GM19238 (cell line): Measurements from ENCODE around the gene ZDHHC4.
"Not testable (repeated sequence)": the region's sequence is repeated elsewhere in the genome, so short reads cannot be mapped to it uniquely, and the experiment has no call there.

ENCODE experiments used
- DNase-seq: peaks from one replicate; pipeline ENCODE4 v3.0.0; 2011; ENCODE audit warnings: low spot score; ENCODE audit not compliant: insufficient read length

The ZDHHC4 gene

DNA sequence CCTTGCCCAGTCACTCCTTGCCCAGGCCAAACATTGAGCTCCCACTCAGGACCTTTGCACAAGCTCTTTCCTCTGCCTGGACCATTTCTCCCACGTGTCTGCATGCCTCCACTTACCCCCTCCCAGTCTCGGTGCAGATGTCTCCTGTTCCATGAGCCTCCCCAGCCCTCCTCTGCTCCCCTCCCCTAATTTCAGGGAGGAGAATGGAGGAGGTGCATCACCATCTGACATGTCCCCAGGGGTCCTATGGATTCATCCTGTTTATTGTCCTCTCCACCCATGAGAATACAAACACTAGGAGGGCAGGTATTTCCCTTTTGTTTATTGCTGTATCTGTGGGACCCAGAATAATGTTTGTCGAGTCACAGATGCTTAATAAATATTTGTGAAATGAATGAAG is 17.4 kb upstream of the ZDHHC4 start:
- no peak for DNase-seq

DNA sequence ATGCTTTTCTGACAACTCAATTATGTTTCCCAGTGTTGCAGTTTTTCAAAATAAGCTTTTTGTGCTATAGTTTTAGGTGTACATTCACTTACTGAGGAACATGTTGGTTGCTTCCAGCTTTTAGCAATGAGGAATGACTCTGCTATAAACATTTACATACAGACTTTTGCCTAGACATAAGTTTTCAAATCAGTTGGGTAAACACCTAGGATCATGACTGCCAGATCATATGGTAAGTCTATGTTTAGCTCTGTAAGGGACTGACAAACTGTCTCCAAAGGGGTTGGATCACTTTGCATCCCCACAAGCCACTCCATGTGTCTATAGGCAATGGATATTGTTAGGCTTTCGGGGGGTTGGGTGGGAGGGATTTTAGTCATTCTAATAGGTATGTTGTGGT is 15.1 kb upstream of the ZDHHC4 start:
- DNase-seq = no peak

DNA sequence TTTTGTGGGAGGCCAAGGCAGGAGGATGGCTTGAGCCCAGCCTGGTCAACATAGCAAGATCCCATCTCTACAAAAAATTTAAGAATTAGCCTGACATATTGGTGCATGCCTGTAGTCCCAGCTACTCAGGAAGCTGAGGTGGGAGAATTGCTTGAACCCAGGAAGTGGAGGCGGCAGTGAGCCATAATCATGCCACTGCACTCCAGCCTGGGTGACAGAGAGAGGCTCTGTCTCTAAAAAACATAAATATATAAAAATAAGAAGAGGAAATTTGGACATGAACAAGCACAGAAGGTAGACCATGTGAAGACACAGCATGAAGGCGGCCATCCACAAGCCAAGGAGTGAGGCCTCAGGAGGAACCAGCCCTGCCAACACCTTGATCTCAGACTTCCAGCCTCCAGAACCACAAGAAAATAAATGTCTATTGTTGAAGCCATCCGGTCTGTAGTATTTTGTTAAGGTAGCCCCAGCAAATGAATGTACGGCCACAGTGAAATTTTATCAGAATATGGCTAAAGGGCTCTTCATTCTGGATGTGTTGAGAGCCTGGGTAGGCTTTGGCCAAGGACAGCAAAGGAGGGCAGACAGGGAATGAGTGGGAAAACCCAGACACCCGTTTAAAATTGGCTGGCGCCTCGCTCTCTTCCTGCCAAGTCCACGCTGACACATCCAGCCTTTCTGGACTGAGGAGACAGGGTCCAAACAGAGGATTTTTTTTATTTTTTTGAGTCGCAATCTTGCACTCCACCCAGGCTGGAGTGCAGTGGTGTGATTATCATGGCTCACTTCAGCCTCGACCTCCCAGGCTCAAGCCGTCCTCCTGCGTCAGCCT is 13.1 kb upstream of the ZDHHC4 start:
- no peak for DNase-seq

DNA sequence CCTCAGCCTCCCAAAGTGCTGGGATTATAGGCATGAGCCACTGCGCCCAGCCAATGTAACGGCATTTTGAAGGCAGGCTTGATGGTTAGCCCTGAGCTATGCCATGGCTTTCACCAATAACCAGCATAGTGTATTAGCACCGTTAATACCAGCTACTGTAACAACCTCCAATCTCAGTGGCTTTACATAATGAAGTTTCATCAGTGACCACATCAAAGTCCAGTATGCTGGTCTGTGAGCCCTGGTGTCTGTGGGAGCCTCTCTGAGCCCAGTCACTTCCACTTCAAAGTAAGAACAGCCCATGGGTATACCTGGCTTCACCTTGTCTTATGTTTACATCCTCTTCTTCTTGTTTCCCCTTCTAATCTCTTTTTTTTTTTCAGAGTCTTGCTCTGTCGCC is 11.6 kb upstream of the ZDHHC4 start:
- no peak for DNase-seq

DNA sequence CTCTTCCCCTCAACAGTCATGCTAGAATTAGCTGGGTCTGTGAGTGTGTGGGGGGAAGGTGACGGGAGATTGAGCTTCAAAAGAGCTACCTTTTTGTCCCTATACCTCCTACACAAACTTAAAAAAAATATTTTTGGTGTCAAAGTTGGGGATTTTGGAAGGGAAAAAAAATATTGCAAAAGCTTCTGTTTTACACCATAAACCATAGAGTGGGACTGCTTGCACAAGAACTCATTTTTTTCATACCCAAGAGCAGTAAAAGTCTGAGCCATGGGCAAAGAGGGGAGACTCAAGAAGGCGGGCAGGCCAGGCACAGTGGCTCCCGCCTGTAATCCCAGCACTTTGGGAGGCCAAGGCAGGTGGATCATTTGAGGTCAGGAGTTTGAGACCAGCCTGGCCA is 9.4 kb upstream of the ZDHHC4 start:
- no peak for DNase-seq

DNA sequence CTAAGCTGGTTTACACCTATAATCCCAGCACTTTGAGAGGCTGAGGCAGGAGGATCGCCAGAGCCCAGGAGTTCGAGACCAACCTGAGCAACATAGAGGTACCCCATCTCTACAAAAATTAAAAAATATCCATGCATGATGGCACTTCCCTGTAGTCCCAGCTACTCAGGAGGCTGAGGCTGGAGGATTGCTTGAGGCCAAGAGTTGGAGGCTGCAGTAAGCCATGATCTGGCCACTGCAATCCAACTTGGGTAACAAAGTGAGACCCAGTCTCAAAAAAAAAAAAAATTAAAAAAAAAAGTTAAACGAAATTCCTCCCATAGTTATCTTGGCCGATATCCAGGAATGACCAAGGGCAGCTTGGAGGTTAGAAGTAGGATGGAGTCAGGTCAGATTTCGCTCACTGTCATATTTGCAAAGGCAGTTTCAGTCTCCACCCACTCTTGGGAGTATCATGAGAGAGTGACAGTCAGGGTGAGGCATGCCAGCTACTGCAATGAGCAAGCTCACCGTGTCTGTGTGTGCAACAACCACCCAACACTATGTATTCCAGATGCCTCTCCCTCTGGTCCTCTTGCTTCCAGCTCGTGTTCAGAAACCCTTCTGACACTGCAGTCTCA is 6.0 kb upstream of the ZDHHC4 start:
- no peak for DNase-seq

DNA sequence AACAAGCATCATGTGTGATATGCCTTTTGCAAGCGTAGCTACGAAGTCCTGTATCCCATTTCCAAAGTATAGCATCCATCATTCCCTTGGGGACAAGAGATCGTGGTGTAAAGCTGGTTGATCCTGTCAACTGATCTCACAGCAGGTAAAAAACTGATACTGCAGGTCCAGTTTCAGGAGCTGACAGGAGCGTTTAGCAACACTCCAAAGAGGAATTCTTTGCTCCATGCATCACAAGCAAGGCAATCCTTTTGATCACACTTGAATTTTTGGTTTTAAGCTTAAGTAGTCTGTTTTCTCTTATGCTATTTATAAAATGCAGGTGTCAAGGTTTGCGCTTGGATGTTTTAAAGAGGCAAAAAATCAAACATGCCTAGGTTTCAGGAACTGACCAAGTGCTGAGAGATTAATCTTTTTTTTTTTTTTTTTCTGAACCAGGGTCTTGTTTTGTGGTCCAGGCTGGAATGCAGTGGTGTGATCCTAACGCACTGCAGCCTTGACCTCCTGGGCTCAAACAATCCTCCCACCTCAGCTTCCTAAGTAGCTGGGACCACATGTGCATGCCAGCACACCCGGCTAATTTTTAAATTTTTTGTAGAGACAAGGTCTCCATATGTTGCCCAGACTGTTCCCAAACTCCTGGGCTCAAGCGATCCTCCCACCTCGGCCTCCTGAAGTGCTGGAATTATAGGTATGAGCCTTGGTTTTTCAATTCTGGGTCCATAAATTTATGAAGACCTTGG is 1.8 kb upstream of the ZDHHC4 start:
- DNase-seq = no peak

DNA sequence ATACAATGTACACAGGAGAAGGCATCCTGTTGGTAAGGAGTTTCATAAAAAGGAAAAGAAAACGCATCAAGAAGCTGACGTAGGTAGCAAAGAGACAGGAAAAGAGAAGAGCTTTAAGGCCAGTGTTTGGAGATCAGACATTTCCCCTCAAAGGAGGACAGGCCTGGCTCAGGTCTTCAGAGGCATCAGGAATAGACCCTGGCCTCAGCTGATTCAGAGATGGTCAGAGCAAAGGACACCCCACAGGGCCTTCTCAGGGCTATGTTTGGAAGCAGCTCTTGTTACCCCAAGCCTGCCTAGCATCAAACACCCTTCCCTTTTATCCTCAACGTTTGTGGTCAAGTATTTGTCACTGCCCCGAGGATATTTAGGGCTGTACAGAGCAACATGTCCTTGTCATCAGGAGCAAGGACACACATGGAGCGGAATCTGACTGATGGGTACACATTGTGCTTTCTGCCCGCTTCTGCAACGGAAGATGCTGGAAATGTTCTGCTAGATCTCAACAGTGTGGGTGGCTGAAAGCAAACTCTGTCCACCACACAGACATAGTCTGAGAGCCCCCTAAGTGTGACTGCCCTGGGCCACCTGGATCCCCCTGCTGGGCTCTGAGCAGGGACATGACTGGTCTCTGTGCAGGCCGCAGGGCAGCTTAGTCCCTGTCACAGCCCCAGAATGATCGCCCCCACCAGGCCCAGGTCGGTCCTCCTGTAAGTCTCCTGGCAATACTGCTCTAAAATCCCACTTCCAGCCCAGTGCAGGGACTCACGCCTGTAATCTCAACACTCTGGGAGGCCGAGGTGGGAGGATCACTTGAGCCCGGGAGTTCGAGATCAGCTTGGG is 1.0 kb upstream of the ZDHHC4 start:
- no peak for DNase-seq

DNA sequence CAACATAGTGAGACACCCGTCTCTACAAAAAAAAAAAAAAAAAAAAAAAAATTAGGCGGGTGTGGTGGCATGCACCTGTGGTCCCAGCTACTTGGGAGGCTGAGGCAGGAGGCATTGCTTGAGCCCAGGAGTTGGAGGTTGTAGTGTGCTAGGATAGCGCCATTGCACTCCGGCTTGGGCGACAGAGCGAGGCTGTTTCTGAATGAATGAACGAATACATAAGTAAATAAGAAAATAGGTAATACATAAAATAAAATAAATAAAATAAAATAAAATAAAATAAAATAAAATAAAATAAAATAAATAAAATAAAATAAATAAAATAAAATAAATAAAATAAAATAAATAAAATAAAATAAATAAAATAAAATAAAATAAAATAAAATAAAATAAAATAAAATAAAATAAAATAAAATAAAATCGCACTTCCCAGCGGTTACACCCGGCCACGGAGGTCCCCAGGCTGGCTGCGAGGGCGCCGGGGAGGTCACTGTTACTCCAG is 336 bp upstream of the ZDHHC4 start:
- DNase-seq = not testable (repeated sequence)

DNA sequence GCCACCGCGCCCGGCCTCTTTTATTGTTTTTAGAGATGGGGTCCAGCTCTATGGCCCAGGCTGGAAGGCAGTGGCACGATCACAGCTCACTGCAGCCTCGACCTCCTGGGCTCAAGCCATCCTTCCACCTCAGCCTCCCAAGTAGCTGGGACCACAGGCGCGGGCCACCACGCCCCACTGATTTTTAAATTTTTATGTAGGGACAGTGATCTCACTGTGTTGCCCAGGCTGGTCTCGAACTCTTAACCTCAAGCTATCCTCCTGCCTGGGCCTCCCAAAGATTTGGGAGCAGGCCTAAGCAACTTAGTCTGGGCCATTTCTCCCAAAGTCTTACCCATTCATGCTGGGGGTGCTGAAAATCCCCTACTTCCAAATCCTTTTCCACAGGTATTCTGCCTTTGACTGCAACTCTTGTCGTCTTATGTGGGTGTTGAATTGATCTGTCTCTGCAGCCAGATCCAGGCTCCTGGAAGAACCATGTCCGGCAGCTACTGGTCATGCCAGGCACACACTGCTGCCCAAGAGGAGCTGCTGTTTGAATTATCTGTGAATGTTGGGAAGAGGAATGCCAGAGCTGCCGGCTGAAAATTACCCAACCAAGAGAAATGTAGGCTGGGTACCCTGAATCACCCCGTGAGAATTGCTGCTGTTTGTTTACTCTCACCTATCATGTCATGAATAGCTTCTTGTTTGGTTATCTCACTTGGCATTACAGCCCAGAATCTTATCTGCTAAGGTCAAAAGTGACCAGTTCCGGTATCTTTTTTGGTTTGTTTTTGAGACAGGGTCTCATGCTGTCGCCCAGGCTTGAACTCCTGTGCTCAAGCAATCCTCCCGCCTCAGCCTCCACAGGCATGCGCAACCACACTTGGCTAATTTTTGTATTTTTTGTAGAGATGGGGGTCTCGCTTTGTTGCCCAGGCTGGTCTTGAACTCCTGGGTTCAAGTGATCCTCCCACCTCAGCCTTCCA is 1.1 kb downstream of the ZDHHC4 start:
- no peak for DNase-seq

DNA sequence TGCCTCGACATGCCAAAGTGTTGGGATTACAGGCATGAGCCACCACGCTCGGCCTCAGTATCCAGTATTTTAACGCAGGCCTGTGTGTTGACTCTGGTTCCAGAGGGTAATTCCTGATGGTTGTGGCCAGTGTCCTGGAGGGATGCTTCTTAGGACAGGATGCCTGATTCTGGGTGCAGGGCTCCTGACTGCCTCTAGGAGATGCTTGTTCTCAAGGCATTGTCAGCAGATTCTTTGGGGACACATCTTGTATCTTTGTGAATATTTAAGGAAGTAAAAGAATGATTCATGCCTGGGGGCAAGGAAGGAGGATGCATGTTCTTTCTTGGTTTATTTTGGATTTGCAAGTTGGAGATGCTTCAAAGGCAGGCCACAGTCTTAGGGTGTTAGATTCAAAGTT is 2.2 kb downstream of the ZDHHC4 start:
- no peak for DNase-seq

DNA sequence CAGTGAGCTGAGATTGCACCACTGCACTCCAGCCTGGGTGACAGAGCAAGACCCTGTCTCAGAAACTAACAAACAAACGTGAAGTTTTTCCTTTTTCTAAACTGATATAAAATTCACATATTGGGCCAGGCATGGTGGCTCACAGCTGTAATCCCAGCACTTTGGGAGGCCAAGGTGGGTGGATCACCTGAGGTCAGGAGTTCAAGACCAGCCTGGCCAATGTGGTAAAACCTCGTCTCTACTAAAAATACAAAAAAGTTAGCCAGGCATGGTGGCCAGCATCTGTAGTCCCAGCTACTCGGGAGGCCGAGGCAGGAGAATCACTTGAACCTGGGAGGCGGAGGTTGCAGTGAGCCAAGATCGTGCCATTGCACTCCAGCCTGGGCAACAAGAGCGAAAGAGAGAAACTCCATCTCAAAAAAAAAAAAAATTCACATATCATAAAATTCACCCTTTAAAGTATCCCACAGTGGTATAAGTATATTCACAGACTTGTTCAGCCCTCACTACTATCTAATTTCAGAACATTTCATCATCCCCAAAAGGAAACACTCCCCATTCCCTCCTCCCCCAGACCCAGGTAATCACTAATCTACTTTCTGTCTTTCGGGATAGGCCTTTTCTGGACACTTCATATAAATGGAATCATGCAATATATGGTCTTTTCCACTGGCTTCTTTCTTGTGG is 8.6 kb downstream of the ZDHHC4 start:
- not testable (repeated sequence) for DNase-seq

DNA sequence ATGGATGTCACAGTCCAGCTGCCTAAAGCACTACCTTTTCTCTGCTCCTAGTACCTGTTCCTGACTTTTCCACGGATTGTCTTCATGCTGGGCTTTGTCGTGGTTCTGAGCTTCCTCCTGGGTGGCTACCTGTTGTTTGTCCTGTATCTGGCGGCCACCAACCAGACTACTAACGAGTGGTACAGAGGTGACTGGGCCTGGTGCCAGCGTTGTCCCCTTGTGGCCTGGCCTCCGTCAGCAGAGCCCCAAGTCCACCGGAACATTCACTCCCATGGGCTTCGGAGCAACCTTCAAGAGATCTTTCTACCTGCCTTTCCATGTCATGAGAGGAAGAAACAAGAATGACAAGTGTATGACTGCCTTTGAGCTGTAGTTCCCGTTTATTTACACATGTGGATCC is 11.3 kb downstream of the ZDHHC4 start:
- DNase-seq = no peak

DNA sequence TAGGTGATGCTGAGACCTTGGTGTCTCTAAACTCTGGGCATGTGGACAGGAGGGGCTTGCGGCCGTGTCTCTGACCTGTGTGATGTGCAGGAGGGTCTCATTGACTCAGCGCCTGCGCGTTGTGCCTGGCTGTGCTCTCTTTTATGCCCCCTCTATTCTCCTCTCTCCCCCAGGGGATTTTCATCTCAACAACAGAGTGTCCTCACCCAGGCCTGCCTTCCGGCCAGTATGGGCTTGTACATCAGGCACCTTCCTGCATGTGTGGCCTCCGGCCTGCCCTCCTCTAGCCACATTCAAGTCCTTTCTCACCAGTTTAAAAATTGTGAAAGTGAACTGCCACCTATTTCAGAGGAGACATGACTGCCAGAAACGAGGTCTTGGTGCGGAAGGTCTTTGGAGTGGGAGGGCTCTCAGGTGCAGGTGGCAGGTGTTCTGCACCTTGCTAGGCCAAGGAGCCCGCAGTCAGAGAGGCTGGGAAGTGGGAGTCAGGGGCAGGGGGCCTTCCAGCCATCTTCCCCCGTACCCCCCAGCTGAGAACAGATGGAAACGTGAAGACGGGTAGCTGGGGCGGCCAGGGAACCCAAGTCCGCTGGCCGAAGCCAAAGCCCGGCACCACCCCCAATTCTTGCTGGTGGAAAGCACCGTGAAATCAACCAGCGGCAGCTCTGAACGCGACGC is 12.0 kb downstream of the ZDHHC4 start:
- no peak for DNase-seq

DNA sequence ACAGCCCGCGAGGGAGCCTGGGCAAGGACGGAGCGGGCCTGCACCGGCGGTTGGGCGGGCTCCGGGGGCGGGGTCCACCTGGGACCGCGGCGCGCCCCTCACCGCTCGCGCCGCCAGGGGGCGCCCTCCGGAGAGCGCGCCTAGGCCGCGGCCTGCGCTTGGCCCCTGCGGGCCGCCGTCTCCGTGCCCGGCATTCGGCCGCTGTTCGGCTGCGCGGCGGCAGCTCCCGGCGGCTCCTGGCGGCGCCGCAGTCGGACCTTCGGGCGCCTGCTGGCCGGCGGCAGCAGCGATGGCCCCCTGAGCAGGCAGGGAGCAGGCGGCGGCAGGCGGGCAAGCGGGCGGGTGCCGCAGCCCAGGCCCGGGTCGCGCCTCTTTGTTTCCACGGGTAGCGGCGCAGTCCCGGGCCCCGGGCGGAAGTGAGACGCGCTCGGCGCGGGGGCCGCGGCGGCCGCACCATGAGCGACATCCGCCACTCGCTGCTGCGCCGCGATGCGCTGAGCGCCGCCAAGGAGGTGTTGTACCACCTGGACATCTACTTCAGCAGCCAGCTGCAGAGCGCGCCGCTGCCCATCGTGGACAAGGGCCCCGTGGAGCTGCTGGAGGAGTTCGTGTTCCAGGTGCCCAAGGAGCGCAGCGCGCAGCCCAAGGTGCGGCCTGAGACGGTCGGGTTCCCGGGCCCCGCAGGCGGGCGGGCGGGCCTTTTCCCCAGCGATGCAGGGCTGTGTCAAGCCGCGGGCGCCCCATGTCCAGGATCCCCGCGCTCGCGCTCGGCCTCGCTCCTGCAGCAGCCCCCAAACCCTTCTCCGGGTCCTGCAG is 12.8 kb downstream of the ZDHHC4 start, which contains the start of gene INTS15:
INTS15 (plus strand) TSS at position 193 of the 816 bp plus-strand sequence; CDS start at position 456, 263 bp downstream.
- peak; percentile 85 for DNase-seq

DNA sequence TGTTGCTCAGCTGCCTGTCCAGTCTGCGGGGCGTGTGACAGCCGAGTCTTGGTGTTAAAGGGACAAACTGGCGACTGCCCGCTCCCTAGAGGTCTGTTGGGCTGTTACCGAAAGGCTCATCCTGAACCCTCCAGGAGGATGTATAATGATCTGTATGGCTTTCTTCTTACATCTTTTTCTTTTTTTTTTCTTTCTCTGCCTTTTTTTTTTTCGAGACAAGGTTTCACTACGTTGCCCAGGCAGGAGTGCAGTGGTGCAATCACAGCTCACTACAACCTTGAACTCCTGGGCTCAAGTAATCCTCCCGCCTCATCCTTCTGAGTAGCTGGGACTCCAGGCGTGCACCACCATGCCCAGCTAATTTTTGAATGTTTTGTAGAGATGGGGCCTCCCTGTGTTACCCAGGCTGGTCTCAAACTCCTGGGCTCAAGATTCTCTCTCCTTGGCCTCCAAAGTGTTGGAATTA is 13.4 kb downstream of the ZDHHC4 start:
- DNase-seq = no peak

DNA sequence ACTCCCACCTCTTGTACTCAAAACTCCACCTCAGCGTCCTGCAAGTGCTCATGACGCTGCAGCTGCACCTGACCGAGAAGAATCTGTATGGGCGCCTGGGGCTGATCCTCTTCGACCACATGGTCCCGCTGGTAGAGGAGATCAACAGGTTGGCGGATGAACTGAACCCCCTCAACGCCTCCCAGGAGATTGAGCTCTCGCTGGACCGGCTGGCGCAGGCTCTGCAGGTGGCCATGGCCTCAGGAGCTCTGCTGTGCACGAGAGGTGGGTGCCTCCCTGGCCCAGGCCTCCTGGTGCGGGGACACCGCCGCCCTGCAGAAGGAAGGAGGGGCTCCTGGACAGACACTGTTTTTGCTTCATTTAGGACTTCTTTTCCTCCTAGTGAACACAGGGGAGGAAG is 22.8 kb downstream of the ZDHHC4 start:
- no peak for DNase-seq

DNA sequence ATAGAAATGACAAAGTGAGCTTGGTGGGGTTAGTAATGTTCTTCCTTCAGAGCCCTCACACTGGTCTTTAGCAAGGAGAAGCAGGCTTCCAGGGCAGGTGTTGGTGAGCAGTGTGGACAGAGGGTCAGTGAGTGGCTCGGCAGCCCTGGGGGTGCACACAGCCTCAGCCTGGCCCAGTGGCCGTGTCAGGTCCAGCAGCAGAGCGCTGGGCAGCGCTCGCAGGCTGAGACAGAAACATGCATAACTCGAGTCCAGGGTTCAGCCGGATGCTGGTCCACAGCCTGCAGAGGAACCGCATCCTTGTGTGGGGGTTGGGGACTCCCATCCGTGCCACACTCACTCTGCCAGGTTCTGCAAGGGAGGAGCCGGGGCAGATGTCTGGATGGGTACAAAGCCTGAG is 27.2 kb downstream of the ZDHHC4 start:
- no peak for DNase-seq
